ENCODE results near the gene TNIP3.
"Not testable (repeated sequence)": the region's sequence is repeated elsewhere in the genome, so short reads cannot be mapped to it uniquely, and the experiment has no call there.

Gene TNIP3

DNA sequence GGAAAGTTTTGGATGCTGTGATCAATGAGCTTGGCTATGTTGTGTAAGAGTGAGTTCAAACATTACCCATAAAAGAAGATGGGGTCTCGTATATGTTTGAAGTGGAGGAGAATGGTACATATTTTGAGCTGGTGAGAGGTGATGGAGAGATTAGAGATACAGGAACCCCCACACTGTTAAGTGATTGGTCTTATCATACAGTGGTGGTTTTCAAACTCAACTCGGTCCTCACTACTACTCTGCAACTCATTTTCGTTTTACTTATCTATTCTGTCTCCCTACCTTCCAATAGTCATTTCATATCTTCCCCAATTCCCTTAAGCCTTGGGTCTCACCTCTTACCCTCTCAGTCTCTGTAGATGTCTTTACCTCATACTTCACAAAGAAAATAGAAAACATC lies 16.4 kb upstream of the TNIP3 start:
- H4K20me1 ChIP-seq: no peaks in the 10 kb centered on the region
- H3K27ac ChIP-seq: no peak overlapping the region

DNA sequence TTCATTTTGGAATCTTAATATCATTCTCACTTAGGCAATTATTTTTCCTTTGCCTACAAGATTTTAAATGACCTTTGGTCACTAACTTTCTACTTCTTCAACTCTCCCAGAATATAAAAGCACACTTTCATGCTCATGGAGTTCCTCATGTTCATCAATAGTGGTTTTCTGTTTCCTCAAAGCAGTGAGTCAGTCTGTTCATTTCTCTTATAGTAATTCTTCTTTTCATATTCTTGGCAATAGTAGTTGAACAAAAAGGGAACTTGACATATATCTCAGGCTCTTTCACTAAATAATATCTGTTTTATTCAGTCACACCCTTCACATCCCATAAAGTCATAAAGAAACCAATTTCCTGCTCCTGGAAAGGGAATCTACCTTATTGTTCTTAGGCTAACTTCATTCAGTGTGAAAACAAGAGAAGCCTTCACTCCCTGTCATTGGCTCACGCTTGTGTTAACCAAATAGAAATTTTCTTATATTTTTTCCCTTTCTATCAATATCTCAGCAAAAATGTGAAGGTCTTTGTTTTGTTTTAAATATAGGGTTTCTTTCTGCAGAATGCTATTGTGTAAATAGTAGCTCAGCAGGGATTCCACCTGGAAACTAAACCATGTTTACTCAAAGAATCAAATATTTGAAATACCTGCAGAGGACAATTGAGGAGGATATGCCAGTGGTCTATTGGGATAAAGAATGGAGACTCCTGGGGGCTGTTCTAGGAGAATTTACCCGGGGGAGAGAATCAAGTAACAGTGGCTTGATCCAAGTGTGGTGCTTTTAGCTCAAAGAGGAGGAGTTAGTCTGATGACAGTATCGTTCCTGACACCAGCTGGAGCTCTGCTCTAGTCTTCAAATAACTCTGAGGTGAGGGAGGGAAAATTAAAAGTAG lies 13.4 kb upstream of the TNIP3 start:
- H3K4me2 ChIP-seq: no peak overlapping the region
- no peaks in the 10 kb centered on the region for H3K36me3 ChIP-seq
- H4K20me1 ChIP-seq: no peaks in the 10 kb centered on the region
- H3K27ac ChIP-seq: no peak overlapping the region
- no peaks in the 10 kb centered on the region; the same call in none of the 2 replicates for H3K9me3 ChIP-seq
- H3K4me3 ChIP-seq: no peak overlapping the region
- peaks cover 7% of the 10 kb centered on the region for H3K4me1 ChIP-seq
- H3K9ac ChIP-seq: no peak overlapping the region
- H3K27me3 ChIP-seq: no peaks in the 10 kb centered on the region
- no peak for TF ChIP-seq Cebpa-rat (IDR thresholded peaks at IDR 0.05)

More for the DNA sequence above, 16.4 kb upstream of the TNIP3 start:
- H3K27me3 ChIP-seq: no peaks in the 10 kb centered on the region
- no peak for TF ChIP-seq Cebpa-rat (IDR thresholded peaks at IDR 0.05)
- no peak overlapping the region for H3K4me3 ChIP-seq
- H3K9me3 ChIP-seq: peaks cover 12% of the 10 kb centered on the region
- H3K4me2 ChIP-seq: no peak overlapping the region
- H3K4me1 ChIP-seq: peaks cover 29% of the 10 kb centered on the region
- H3K36me3 ChIP-seq: no peaks in the 10 kb centered on the region
- no peak overlapping the region for H3K9ac ChIP-seq

DNA sequence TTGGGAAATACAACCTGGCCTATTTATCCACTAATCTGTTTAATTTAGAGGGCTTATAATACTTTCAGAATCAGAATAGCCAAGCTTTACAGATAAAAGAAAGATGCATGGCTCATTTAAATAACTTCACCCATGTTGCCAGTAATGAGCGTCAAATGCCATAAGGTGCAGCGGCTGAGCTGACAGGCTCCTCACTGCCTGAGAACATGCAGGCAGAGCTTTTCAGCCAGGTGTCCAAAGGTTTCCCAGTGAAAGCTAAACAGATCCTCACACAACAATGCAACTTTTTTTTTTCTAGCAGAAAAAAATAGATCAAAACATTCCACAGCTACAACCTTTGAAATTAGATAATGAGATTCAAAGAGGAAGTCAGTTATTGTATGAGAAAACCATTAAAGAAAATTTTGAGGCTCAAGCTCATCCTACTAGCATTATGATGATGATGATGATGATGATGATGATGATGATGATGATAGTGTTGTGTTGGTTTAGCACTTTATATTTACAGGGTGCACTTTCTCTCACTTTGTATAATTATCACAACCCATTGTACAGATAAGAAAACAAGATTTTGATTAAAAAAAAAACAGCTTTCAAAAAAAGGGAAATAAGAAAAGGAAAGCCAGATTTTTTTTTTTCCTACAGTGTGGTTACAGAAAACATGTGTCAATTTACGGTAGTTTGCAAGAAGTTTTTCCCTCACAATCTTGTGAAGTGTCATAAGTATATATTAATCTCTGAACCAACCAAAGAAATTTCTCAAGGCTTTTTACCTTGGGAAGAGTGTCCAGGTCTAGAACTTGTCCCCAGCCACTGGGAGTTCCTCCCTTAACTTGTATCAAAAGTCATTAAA lies 12.2 kb upstream of the TNIP3 start:
- H3K4me1 ChIP-seq: no peaks in the 10 kb centered on the region; the same call in 1 of the 2 replicates
- no peaks in the 10 kb centered on the region for H3K27me3 ChIP-seq
- H4K20me1 ChIP-seq: no peaks in the 10 kb centered on the region
- H3K4me3 ChIP-seq: no peak overlapping the region
- no peak for TF ChIP-seq Cebpa-rat (IDR thresholded peaks at IDR 0.05)
- no peak overlapping the region for H3K9ac ChIP-seq
- H3K27ac ChIP-seq: no peak overlapping the region
- H3K4me2 ChIP-seq: no peak overlapping the region
- no peaks in the 10 kb centered on the region for H3K36me3 ChIP-seq
- H3K9me3 ChIP-seq: no peaks in the 10 kb centered on the region; the same call in none of the 2 replicates

DNA sequence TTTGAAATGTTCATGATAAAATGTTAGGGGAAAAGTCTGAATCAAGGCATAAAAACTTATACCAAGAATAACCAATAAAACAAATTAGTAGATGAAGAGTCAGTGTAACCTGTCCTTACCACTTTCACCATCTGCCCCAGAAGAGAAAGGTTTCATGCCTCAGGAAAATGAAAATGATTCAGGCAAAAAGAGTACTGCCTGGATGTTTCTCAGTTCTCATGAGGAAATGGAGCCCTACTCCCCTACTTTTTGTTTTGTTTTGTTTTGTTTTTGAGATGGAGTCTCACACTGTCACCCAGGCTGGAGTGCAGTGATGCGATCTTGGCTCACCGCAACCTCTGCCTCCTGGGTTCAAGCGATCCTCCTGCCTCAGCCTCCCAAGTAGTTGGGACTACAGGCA lies 7.4 kb upstream of the TNIP3 start:
- not testable (repeated sequence) for H3K9ac ChIP-seq, H4K20me1 ChIP-seq, H3K4me2 ChIP-seq, H3K4me3 ChIP-seq, H3K27ac ChIP-seq, H3K9me3 ChIP-seq, H3K36me3 ChIP-seq, H3K27me3 ChIP-seq
- peaks cover 25% of the 10 kb centered on the region for H3K4me1 ChIP-seq

DNA sequence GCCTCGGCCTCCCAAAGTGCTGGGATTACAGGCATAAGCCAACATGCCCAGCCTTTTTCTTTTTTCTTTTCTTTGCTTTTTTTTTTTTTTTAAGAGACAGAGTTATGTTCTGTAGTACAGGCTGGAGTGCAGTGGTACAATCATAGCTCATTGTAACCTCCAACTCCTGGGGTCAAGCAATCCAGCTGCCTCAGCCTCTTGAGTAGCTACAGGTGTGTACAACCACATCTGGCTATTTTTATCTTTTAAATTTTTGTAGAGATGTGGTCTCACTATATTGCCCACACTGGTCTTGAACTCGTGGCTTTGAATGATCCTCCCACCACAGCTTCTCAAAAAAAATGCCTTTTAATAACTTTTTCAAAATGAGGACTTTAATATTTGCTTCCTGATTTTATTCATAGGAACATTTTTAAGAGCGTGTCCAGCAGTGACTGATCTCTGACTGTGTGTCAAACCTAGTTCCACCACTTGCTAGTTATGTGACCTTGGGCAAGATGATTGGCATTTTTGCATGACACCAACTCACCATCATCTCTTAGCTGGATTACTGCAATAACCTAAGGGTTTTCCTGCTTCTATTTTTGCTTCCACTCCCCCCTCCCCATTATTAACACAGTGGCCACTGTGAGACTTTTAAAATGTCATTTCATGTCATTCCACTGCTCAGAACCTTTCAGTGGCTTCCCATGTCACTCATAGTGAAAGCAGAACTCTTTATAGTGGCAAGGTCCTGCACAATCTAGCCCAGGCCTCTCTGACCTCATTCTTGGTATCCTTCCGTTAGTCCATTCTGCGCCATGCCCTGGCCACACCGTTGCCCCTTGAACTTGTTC lies 4.5 kb upstream of the TNIP3 start:
- TF ChIP-seq Cebpa-rat (IDR thresholded peaks at IDR 0.05): no peak
- no peak overlapping the region for H3K27ac ChIP-seq

DNA sequence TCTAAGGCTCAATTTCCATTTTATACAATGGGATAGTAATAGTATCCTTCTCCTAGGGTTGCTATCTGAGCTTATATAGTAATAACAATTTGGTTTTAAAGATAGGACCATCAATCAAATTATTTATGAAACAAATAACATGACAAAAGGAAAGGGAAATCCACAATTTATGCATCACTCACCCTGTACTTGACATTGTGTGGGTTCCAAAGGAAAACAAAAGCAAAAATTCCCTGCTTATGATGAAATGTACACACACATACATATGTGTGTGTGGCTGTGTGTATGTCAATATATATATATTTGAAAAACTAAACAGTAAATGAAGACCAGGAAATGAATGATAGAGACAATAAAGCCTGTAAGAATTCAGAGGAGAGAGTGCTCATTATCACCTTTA lies 2.9 kb upstream of the TNIP3 start:
- no peak for TF ChIP-seq Cebpa-rat (IDR thresholded peaks at IDR 0.05)
- H3K9ac ChIP-seq: no peak overlapping the region
- no peak overlapping the region for H3K4me3 ChIP-seq
- H3K9me3 ChIP-seq: no peaks in the 10 kb centered on the region
- peak overlapping the region; percentile 42 for H3K4me2 ChIP-seq
- peaks cover 55% of the 10 kb centered on the region for H3K4me1 ChIP-seq
- H4K20me1 ChIP-seq: no peaks in the 10 kb centered on the region
- H3K27me3 ChIP-seq: no peaks in the 10 kb centered on the region
- no peaks in the 10 kb centered on the region for H3K36me3 ChIP-seq
- peak overlapping the region; percentile 37; the same call in 1 of the 2 replicates for H3K27ac ChIP-seq

More for the DNA sequence above, 4.5 kb upstream of the TNIP3 start:
- H3K4me2 ChIP-seq: peak overlapping the region; percentile 42
- H3K27me3 ChIP-seq: no peaks in the 10 kb centered on the region
- H3K4me1 ChIP-seq: peaks cover 48% of the 10 kb centered on the region
- no peaks in the 10 kb centered on the region for H3K36me3 ChIP-seq
- no peak overlapping the region for H3K9ac ChIP-seq
- H3K4me3 ChIP-seq: no peak overlapping the region
- H4K20me1 ChIP-seq: no peaks in the 10 kb centered on the region
- H3K9me3 ChIP-seq: no peaks in the 10 kb centered on the region

DNA sequence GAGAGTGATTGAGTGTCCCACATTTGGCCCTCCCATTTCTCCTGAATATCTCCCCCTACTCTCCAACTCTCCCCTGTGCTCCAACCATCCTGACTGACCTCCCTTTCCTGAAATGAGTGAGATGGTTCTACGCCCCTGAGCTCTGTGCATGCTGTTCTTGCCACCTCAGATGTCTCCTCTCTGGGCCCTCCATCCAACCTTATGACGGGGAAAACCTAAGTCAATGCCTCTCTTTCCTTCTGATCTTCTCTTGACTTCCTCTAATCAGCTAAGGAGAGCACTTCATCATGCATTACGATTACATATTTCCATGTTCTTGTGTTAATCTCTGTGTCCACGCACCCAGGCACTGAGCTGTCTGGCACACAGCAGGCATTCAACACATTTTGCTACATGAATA lies 1.1 kb upstream of the TNIP3 start:
- no peaks in the 10 kb centered on the region for H3K27me3 ChIP-seq
- H4K20me1 ChIP-seq: no peaks in the 10 kb centered on the region
- no peak overlapping the region for H3K9ac ChIP-seq
- peaks cover 61% of the 10 kb centered on the region for H3K4me1 ChIP-seq
- no peaks in the 10 kb centered on the region for H3K9me3 ChIP-seq
- no peak overlapping the region for H3K4me3 ChIP-seq
- no peak for TF ChIP-seq Cebpa-rat (IDR thresholded peaks at IDR 0.05)
- no peaks in the 10 kb centered on the region for H3K36me3 ChIP-seq
- H3K27ac ChIP-seq: no peak overlapping the region
- H3K4me2 ChIP-seq: peak overlapping the region; percentile 42; the same call in 1 of the 2 replicates

DNA sequence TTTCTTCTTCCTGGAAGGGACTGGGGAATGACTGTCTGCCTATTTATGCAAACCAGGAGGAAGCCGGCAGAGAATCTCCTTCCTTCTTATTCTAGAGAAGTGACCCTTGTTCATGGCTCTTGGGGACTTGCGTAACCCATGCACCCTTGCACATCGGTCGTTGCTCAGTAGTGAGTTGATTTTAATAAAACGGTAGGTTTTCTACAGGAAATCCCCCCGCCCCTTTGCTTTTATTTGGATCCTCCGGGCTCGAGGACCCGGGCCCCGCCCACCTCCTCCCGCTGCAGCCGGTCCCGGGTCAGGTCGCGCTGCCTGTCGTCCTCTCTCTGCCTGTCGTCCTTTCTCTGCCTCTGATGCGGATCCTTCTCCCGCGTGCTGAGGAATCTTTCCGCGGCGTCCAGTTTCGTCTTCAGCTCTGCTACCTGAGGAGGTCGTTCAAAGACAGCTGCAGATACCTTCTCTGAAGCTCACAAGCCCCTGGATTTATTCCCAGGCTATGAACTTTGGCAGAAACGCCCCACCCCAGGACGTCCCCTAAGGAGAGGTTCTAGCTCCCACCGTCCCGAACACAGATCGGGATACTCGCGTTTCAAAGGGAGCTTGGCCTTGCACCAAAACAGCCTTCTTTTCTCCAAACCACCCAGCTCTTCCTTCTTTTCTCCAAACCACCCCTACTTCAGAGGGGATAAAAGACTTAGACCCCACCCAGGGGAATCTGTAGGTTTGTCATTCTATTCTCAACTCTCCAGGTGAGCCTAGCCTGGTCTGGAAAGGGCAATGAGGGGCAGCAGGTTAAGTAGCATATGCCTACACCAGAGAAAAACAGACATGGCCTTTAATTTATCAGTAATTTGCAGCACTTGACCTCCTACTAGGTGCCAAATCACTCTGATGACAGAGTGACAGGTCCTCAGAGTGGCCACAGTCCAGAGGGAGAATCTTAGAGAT lies 7.0 kb downstream of the TNIP3 start:
- H4K20me1 ChIP-seq: no peaks in the 10 kb centered on the region
- H3K27ac ChIP-seq: peak overlapping the region; percentile 22; the same call in 1 of the 2 replicates
- no peaks in the 10 kb centered on the region for H3K9me3 ChIP-seq
- peak; percentile 70 for TF ChIP-seq Cebpa-rat (IDR thresholded peaks at IDR 0.05)
- H3K4me1 ChIP-seq: peaks cover 66% of the 10 kb centered on the region
- peak overlapping the region; percentile 68 for H3K4me3 ChIP-seq
- H3K4me2 ChIP-seq: peak overlapping the region; percentile 91
- no peaks in the 10 kb centered on the region for H3K27me3 ChIP-seq
- H3K9ac ChIP-seq: peak overlapping the region; percentile 65
- no peaks in the 10 kb centered on the region for H3K36me3 ChIP-seq

Data from BLaER1 (cell line).